HG02623 (cell line): ENCODE data around the gene GIT2.
"Not testable (repeated sequence)": the region's sequence is repeated elsewhere in the genome, so short reads cannot be mapped to it uniquely, and the experiment has no call there.

Experiments
- ATAC-seq: cut with Tn5 transposase; IDR thresholded peaks from one replicate; pipeline ENCODE4 v1.9.1; 2021; ENCODE audit warnings: moderate library complexity; ENCODE audit not compliant: unreplicated experiment

The GIT2 gene

DNA sequence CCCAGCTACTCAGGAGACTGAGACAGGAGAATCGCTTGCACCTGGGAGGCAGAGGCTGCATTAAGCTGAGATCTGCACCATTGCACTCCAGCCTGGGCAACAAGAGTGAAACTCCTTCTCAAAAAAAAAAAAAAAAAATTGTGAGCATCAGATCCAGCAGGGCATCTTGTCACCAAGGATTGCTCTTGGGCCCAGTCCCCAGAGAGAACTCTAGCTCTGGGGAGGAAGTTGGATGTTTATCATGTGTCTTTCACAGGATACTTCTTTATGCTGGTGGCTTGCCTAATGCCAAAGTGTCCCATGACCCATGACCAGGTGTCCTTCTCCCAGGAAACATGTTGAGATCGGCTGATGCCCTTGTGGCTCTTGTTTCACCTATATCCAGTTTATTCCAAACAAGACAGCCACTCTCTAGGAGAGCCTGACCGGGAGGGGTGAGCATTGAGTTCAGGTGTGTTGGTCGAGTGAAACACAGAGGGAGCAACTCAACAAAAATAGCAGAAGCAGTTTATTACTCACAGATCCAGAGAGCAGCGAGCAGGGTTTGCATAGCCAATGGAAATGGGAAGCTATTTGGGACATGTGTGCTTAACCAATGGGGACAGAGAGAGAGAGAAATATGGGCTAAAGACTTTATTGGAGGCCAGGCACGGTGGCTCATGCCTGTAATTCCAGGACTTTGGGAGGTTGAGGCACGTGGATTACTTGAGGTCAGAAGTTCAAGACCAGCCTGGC is 102.7 kb downstream of the GIT2 start:
- ATAC-seq: no peak

DNA sequence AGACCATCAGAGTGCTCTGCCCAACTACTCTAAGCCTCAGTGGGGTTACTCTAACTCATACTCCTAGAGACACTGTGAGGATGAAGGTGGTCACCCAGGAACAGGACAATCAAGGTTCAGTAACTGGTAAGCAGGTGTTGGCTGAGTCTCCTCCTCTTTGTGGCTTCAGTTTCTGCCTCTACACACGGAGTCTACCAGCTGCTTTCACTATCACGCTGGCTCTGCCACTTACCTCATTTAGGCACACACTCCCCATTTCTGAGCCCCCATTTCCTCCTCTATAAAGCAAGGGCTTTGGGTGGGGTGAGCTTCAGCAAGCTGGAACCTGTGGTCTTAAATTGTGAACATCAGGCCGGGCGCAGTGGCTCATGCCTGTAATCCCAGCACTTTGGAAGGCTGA is 103.4 kb downstream of the GIT2 start:
- ATAC-seq: peak; percentile 61

GRCh38 chr12:109892165-109892715 is 103.9 kb downstream of the GIT2 start:
- ATAC-seq: no peak

DNA sequence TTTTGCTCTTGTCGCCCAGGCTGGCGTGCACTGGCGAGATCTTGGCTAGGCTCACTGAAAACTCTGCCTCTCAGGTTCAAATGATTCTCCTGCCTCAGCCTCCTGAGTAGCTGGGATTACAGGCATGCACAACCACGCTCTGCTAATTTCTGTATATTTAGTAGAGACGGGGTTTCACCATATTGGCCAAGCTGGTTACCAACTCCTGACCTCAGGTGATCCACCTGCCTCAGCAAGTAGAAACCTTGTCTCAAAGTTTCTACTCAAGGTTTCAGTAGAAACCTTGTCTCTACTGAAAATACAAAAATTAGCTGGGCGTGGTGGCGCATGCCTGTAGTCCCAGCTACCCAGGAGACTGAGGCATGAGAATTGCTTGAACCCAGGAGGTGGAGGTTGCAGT is 104.4 kb downstream of the GIT2 start:
- not testable (repeated sequence) for ATAC-seq

DNA sequence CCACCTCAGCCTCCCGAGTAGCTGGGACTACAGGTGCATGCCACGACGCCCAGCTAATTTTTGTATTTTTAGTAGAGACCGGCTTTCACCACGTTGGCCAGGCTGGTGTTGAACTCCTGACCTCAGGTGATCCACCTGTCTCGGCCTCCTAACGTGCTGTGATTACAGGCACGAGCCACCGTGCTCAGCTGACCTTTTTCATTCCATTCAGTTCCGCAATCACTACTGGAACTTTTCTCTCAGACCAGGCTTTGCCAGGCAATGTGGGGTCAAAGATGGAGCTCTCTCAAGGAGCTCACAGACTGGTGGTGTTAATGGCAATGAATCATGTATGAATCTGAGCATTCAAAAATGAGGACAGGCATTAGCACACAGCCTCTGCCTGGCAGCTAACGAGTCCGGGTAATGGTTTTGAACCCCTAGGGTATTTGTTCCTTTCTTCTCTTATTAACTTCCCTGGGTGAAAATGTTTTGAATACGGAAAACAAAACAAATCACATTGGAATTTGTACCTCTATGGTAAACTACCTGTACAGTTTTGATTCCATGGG is 105.5 kb downstream of the GIT2 start:
- ATAC-seq: no peak

DNA sequence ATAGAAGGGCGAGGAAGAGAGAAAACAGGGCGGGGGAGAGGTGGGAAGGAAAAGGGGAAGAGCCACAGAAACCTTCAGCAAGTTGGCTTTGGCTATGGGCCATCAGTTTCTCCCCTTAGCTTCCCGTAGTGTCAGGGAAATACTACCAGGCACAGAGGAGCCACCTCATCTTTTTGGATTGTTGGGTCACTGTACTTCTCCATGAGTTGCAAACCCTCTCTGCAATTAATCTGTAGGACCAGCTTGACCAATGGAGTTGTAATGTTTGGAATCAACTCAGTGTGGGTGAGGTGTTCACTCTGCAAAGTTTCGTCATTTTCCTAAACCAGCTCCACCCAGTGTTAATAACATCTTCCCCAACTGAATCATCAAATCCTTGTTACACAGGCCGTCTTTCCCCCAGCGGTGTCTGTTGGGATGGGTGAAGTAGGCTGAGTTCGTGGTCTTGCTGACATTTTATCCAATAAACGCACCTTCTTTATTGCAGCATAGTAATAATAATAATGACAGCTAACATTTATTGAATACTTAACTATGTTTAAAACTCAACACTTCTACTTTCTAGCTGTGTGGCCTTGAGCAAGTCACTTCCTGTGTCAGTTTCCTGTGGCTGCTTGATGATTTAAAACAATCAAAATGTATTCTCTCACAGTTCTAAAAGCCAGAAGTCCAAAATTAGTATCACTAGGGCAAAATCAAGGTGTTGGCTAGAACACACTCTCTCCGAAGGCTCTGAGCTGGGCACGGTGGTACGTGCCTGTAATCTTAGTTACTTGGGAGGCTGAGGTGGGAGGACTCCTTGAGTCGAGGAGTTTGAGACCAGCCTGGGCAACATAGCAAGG is 107.8 kb downstream of the GIT2 start:
- no peak for ATAC-seq

DNA sequence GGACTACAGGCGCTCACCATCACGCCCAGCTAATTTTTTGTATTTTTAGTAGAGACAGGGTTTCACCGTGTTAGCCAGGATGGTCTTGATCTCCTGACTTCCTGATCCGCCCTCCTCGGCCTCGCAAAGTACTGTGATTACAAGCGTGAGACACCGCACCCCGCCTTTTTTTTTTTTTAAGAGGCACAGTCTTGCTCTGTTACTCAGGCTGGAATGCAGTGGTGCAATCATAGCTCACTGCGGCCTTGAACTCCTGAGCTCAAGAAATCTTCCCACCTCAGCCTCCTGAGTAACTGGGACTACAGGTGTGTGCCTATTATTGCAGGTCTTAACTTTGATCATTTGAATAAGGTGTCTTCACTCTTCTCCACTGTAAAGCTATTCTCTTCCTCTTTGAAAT is 110.6 kb downstream of the GIT2 start:
- ATAC-seq: no peak

DNA sequence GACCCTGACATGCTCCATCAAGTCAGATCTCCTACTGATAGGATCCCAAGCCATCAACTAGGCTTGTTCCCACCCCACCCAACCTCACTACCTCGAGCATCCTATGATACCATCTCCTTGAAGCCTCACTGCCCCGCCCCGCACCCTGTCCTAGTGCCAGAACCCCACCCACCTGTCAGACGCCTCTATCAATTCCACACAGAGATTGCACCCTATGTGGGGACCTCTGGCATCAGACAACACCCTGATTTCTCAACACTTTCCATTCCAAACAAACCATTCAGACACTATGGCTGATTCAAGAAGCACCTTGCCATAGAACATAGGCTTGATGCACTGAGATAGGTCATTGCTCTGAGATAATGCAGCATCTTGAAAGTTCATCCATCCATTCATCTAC is 112.7 kb downstream of the GIT2 start:
- ATAC-seq: no peak

DNA sequence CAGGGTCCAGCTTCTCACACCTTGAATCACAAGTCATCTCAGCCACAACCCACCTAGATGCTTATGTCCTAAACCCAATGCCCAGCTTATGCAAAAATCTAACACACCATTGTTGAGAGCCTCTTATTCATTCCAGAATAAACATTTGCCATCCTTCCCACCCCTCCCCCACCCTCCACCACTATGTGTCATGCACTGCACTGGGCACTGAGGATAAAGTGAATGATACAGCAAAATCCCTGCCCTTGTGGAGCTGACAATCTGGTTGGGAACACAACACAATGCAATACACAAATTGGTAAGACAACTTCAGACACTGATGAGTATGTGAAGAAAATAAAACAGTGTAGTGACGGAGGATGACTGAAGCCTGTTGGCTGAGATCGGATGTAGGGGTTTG is 114.4 kb downstream of the GIT2 start:
- no peak for ATAC-seq

GRCh38 chr12:109880938-109881337 is 115.2 kb downstream of the GIT2 start:
- no peak for ATAC-seq

GRCh38 chr12:109880043-109880931 is 115.9 kb downstream of the GIT2 start, which contains the start of gene GLTP:
Gene GLTP (minus strand): TSS chr12:109880541. CDS start chr12:109880374, 167 bp downstream.
- peak; percentile 85 for ATAC-seq
